ENCODE results near the gene ROR2.

- no peak for TF ChIP-seq CTCF (IDR thresholded peaks at IDR 0.05)
- TF ChIP-seq POLR2AphosphoS5 (IDR thresholded peaks at IDR 0.05; ENCODE audit: low read depth, low read length), result no peak
- no peak for TF ChIP-seq REST (IDR thresholded peaks at IDR 0.05; ENCODE audit: insufficient read depth in 1 of 2, low read depth in 2 of 2, low read length in 1 of 2)
- TF ChIP-seq TCF7L2 (IDR thresholded peaks at IDR 0.05; ENCODE audit: low read depth, low read length), result no peak
These were observed 378.0 kb downstream of the ROR2 start for GRCh38 chr9:91572044-91572443.

Data from Panc1 (cell line).